ENCODE results near the gene ARMC8. TPM values are rescaled to one million over a fixed set of nuclear protein-coding genes. Genes with fewer than 3 reads are reported as not detected.

The ARMC8 gene
- total RNA-seq, 2 experiments from 2014 or later: 48.8 to 57.1 TPM

DNA sequence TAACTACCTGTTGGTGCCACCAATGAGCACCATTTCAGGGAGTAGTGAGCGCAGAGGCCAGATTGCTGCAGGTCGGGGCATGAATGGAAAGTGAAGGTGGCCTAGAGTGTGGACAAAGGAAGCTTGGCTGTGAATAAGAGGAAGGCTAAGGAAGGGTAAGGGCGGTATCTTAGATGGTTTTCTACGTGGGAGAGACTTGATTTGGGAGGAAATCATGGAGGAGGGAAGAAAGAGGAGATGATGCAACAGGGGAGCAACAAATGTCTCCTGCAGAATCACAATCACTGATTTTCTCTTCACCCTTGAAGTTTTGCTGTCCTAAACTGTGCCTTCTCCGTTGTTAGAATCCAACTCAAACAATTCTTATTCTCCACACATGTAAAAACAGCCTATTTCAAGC lies 120.8 kb downstream of the ARMC8 start:
- Histone ChIP-seq H3K36me3 (ENCODE audit: insufficient read depth, low read length) (no peaks in the 10 kb centered on the region), H3K4me1 (ENCODE audit: insufficient read depth, low read length, poor library complexity, severe bottlenecking) (no peaks in the 10 kb centered on the region), H3K27ac (ENCODE audit: low read depth, low read length, poor library complexity, severe bottlenecking) (no peak overlapping the region), H3K9me2 (ENCODE audit: insufficient read depth, low read length) (no peaks in the 10 kb centered on the region), H3K79me2 (ENCODE audit: insufficient read depth, low read depth, low read length) (no peaks in the 10 kb centered on the region), H3K4me3 (ENCODE audit: low read depth, low read length, poor library complexity, severe bottlenecking) (no peak overlapping the region), H3K4me2 (ENCODE audit: low read length) (no peak overlapping the region), H3K9me3 (ENCODE audit: low read length) (peaks cover 11% of the 10 kb centered on the region), H2AFZ (ENCODE audit: low read length) (no peak overlapping the region), H4K20me1 (ENCODE audit: insufficient read depth, low read length) (no peaks in the 10 kb centered on the region)
- CTCF ChIA-PET (ENCODE audit: unreplicated experiment): no interaction called here
- no TSS peak for BruUV-seq (replicated peaks)
- no peak for DNase-seq (ENCODE audit: low spot score)
- POLR2A ChIA-PET: no interaction called here
- no peak for TF ChIP-seq EZH2phosphoT487 (IDR thresholded peaks at IDR 0.05; ENCODE audit: borderline replicate concordance, low read depth, low read length)
- TF ChIP-seq, protein P1, sequence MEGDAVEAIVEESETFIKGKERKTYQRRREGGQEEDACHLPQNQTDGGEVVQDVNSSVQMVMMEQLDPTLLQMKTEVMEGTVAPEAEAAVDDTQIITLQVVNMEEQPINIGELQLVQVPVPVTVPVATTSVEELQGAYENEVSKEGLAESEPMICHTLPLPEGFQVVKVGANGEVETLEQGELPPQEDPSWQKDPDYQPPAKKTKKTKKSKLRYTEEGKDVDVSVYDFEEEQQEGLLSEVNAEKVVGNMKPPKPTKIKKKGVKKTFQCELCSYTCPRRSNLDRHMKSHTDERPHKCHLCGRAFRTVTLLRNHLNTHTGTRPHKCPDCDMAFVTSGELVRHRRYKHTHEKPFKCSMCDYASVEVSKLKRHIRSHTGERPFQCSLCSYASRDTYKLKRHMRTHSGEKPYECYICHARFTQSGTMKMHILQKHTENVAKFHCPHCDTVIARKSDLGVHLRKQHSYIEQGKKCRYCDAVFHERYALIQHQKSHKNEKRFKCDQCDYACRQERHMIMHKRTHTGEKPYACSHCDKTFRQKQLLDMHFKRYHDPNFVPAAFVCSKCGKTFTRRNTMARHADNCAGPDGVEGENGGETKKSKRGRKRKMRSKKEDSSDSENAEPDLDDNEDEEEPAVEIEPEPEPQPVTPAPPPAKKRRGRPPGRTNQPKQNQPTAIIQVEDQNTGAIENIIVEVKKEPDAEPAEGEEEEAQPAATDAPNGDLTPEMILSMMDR (conservative IDR thresholded peaks at IDR 0.05; ENCODE audit: low read length): no peak
- intact Hi-C loops (cut with micrococcal nuclease; ENCODE audit: unreplicated experiment): no loop called here

DNA sequence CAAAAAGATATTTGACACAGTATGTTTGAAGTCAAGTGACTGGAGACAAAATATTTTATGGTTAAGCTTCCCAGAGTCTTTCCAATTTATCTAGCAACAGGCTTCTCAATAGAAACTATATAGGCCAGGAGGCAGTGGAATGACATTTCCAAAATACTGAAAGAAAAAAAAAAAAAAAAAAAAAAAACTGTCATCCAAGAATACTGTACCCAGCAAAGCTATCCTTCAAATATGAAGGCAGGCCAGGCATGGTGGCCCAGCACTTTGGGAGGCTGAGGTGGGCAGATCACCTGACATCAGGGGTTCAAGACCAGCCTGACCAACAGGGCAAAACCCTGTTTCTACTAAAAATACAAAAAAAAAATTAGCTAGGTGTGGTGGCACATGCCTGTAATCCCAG lies 121.7 kb downstream of the ARMC8 start:
- no TSS peak for BruUV-seq (replicated peaks)
- H2AFZ ChIP-seq (ENCODE audit: low read length): no peak overlapping the region
- peaks cover 11% of the 10 kb centered on the region for H3K9me3 ChIP-seq (ENCODE audit: low read length)
- no peaks in the 10 kb centered on the region for H3K36me3 ChIP-seq (ENCODE audit: insufficient read depth, low read length)
- no peaks in the 10 kb centered on the region for H4K20me1 ChIP-seq (ENCODE audit: insufficient read depth, low read length)
- no peak overlapping the region for H3K4me3 ChIP-seq (ENCODE audit: low read depth, low read length, poor library complexity, severe bottlenecking)
- intact Hi-C loops (cut with micrococcal nuclease; ENCODE audit: unreplicated experiment): no loop called here
- no peaks in the 10 kb centered on the region for H3K9me2 ChIP-seq (ENCODE audit: insufficient read depth, low read length)
- H3K4me1 ChIP-seq (ENCODE audit: insufficient read depth, low read length, poor library complexity, severe bottlenecking): no peaks in the 10 kb centered on the region
- no peak for DNase-seq (ENCODE audit: low spot score)
- TF ChIP-seq, protein P1 (conservative IDR thresholded peaks at IDR 0.05; ENCODE audit: low read length): no peak
- TF ChIP-seq EZH2phosphoT487 (IDR thresholded peaks at IDR 0.05; ENCODE audit: borderline replicate concordance, low read depth, low read length): no peak
- no peak overlapping the region for H3K4me2 ChIP-seq (ENCODE audit: low read length)
- H3K27ac ChIP-seq (ENCODE audit: low read depth, low read length, poor library complexity, severe bottlenecking): no peak overlapping the region
- ChIA-PET POLR2A (interaction anchor here (0.7 to 1.2 kb wide), 3 partner anchors 32 to 55 kb away, joined by 3 to 4 read pairs (median 4); no protein-coding TSS in a partner anchor), CTCF (ENCODE audit: unreplicated experiment) (no interaction called here)
- no peaks in the 10 kb centered on the region for H3K79me2 ChIP-seq (ENCODE audit: insufficient read depth, low read depth, low read length)

DNA sequence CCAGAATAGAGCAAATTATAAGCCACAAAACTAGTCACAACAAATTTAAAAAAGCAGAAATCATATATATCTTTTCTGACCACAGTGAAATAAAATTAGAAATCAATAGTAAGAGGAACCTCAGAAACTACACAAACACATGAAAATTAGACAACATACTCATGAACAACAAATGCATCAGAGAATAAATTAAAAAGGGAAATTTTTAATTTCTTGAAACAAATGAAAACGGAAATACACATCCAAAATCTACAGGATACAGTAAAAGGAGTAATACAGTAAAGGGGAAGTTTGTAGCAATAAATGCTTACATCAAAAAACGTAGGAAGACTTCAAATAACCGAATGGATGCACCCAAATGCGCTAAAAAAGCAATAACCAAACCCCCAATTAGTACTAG lies 123.4 kb downstream of the ARMC8 start:
- no TSS peak for BruUV-seq (replicated peaks)
- CTCF ChIA-PET (ENCODE audit: unreplicated experiment): no interaction called here
- no peak overlapping the region for H3K4me2 ChIP-seq (ENCODE audit: low read length)

More for the DNA sequence above, 123.4 kb downstream of the ARMC8 start:
- no peak overlapping the region for H3K27ac ChIP-seq (ENCODE audit: low read depth, low read length, poor library complexity, severe bottlenecking)
- no peaks in the 10 kb centered on the region for H4K20me1 ChIP-seq (ENCODE audit: insufficient read depth, low read length)
- no peak overlapping the region for H2AFZ ChIP-seq (ENCODE audit: low read length)
- no peak for DNase-seq (ENCODE audit: low spot score)
- H3K9me3 ChIP-seq (ENCODE audit: low read length): peaks cover 11% of the 10 kb centered on the region
- H3K4me1 ChIP-seq (ENCODE audit: insufficient read depth, low read length, poor library complexity, severe bottlenecking): no peaks in the 10 kb centered on the region
- no peaks in the 10 kb centered on the region for H3K9me2 ChIP-seq (ENCODE audit: insufficient read depth, low read length)
- no peaks in the 10 kb centered on the region for H3K79me2 ChIP-seq (ENCODE audit: insufficient read depth, low read depth, low read length)
- H3K4me3 ChIP-seq (ENCODE audit: low read depth, low read length, poor library complexity, severe bottlenecking): no peak overlapping the region
- H3K36me3 ChIP-seq (ENCODE audit: insufficient read depth, low read length): no peaks in the 10 kb centered on the region
- POLR2A ChIA-PET: no interaction called here
- intact Hi-C loops (cut with micrococcal nuclease; ENCODE audit: unreplicated experiment): no loop called here
- no peak for TF ChIP-seq EZH2phosphoT487 (IDR thresholded peaks at IDR 0.05; ENCODE audit: borderline replicate concordance, low read depth, low read length)
- TF ChIP-seq, protein P1 (conservative IDR thresholded peaks at IDR 0.05; ENCODE audit: low read length): no peak
